Measurements from ENCODE around the gene RIT2. TPM values are rescaled to one million over a fixed set of nuclear protein-coding genes. Genes with fewer than 3 reads are reported as not detected.

RIT2 gene
- total and polyA plus RNA-seq, 8 donors = not detected

DNA sequence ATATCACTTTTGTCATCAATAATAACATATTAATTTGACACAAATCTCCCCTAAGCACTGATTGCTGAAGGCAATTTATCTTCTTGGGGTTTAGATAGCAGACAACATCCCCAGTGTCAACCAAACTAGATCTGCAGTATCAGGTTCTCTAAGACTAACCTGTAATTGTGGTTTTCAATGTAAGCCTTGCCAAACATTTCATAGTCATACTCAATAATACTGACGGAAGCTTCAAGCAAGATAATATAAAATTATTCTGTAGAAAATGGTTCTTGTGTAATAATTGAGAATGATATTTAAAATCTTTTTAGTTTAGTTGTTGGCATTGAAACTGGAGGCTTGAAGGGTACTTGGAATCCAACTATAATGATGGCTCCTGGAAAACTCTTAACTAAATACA, 186.3 kb downstream of the RIT2 start:
- Histone ChIP-seq H3K36me3 (no peaks in the 10 kb centered on the region), H3K27ac (no peak overlapping the region), H3K4me3 (no peak overlapping the region), H3K27me3 (no peaks in the 10 kb centered on the region), H3K4me1 (no peaks in the 10 kb centered on the region), H3K9me3 (no peaks in the 10 kb centered on the region)
- TF ChIP-seq EP300 (IDR thresholded peaks at IDR 0.05) (no peak), POLR2A (IDR thresholded peaks at IDR 0.05) (no peak), POLR2AphosphoS5 (IDR thresholded peaks at IDR 0.05) (no peak)
- TF ChIP-seq, protein P1, sequence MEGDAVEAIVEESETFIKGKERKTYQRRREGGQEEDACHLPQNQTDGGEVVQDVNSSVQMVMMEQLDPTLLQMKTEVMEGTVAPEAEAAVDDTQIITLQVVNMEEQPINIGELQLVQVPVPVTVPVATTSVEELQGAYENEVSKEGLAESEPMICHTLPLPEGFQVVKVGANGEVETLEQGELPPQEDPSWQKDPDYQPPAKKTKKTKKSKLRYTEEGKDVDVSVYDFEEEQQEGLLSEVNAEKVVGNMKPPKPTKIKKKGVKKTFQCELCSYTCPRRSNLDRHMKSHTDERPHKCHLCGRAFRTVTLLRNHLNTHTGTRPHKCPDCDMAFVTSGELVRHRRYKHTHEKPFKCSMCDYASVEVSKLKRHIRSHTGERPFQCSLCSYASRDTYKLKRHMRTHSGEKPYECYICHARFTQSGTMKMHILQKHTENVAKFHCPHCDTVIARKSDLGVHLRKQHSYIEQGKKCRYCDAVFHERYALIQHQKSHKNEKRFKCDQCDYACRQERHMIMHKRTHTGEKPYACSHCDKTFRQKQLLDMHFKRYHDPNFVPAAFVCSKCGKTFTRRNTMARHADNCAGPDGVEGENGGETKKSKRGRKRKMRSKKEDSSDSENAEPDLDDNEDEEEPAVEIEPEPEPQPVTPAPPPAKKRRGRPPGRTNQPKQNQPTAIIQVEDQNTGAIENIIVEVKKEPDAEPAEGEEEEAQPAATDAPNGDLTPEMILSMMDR (IDR thresholded peaks at IDR 0.05) = no peak
- intact Hi-C loops (cut with DNase I; ENCODE audit: low total_unique reads) = no loop called here
- no peak for DNase-seq
- WGBS, 5 donors = 71 to 95% (median 84%) methylated on average over 1 of the region's 1 CpG

DNA sequence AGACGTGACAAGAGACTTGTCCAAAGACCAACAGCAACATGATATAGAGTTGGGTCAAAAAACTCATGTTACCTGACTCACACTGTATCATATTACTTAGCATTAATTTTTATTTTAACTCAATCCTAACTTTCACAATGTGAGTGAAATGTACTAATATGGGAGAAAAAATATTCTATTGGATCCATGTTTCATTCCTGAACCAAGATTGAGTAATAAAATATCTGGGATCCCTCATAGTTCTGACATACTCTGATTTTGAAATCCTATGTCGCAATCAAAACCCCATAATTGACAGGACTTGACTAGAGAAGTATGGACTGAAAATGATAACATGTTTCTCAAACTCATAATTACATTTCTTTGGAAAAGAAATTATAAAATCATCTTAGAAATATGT, 190.4 kb downstream of the RIT2 start:
- DNase-seq = no peak

DNA sequence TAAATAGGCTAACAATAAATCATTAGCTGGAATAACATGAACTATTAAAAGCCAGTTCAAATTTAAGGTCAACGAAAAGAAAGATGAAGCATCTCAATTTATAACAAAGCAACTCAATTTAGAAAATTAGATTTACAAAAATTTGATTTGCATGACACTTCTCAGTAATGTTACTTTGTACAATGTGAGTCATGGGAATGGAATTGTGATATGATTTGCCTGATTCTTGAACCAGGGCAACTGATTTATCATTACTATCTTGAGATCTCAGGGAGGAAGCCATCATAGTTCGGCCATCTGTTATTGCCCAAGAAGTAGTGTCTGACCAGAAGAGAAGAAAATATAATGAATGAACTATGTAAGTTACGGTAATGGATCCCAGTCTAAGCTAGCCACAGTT, 193.1 kb downstream of the RIT2 start:
- no peak for DNase-seq
- Histone ChIP-seq H3K9me3 (no peaks in the 10 kb centered on the region), H3K27me3 (no peaks in the 10 kb centered on the region), H3K27ac (no peak overlapping the region), H3K4me3 (no peak overlapping the region), H3K4me1 (no peaks in the 10 kb centered on the region), H3K36me3 (no peaks in the 10 kb centered on the region)
- TF ChIP-seq, protein P1 (IDR thresholded peaks at IDR 0.05) = no peak
- 80 to 93% (median 89%) methylated on average over 3 of the region's 3 CpGs for WGBS, 5 donors
- intact Hi-C loops (cut with DNase I; ENCODE audit: low total_unique reads) = no loop called here

More for the DNA sequence above, 190.4 kb downstream of the RIT2 start:
- Histone ChIP-seq H3K4me3 (no peak overlapping the region), H3K9me3 (no peaks in the 10 kb centered on the region), H3K27me3 (no peaks in the 10 kb centered on the region), H3K4me1 (no peaks in the 10 kb centered on the region), H3K27ac (no peak overlapping the region), H3K36me3 (no peaks in the 10 kb centered on the region)
- 77 to 91% (median 88%) methylated on average over 2 of the region's 2 CpGs for WGBS, 5 donors
- no peak for TF ChIP-seq POLR2A (IDR thresholded peaks at IDR 0.05)
- TF ChIP-seq POLR2AphosphoS5 (IDR thresholded peaks at IDR 0.05) = no peak
- TF ChIP-seq, protein P1 (IDR thresholded peaks at IDR 0.05) = no peak
- intact Hi-C loops (cut with DNase I; ENCODE audit: low total_unique reads) = no loop called here

DNA sequence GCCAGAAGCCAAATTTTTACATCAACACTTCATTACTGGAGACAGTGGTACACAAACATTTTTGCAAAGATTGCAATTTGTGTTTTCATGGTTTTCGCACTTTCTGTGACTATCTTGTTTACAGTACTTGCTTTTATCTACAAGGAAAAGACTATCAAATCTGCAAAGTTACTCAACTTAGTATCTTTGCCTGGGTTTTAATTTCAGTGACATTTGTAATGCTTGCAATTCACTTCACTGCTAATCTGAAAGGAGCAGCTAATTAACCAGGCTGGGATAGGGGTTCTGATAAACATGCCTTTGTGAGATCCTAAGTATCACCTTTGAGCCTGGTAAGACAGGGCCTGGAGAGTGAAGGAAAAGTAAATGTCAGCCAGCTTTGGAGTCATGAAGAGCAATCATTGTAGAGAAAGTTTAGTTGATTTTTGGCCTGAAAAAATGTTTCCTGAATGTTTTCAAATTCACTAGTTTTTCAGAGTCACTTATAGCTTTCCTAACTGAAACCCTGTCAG, 194.2 kb downstream of the RIT2 start:
- no peak for DNase-seq
- H3K4me3 ChIP-seq = no peak overlapping the region
- no peak overlapping the region for H3K27ac ChIP-seq
- H3K4me1 ChIP-seq = no peaks in the 10 kb centered on the region
- intact Hi-C loops (cut with DNase I; ENCODE audit: low total_unique reads) = no loop called here
- TF ChIP-seq POLR2AphosphoS5 (IDR thresholded peaks at IDR 0.05) (no peak), POLR2A (IDR thresholded peaks at IDR 0.05) (no peak), EP300 (IDR thresholded peaks at IDR 0.05) (no peak)
- TF ChIP-seq, protein P1 (IDR thresholded peaks at IDR 0.05) = no peak
- 38 to 52% (median 44%) methylated on average over 1 of the region's 1 CpG for WGBS, 5 donors
- no peaks in the 10 kb centered on the region for H3K9me3 ChIP-seq
- H3K27me3 ChIP-seq = no peaks in the 10 kb centered on the region
- no peaks in the 10 kb centered on the region for H3K36me3 ChIP-seq
